Testis (tissue), 2 donors: ENCODE data around the gene ATXN7L1.

Source experiments
- CTCF ChIP-seq, 3 experiments: fragments of 450-650 bp in 2 of 3; fragments of 200-600 bp in 1 of 3; sonication (generic) in 1 of 3; IDR thresholded peaks; one replicate each; pipeline ENCODE4 v1.5.1; 2016 to 2019; ENCODE audit warnings: antibody characterized with exemption in 3 of 3, mild to moderate bottlenecking in 2 of 3, moderate library complexity in 1 of 3
- POLR2A ChIP-seq: fragments of 450-650 bp; IDR thresholded peaks from one replicate; pipeline ENCODE4 v1.6.1; 2017; ENCODE audit warnings: antibody characterized with exemption, mild to moderate bottlenecking, moderate library complexity

GRCh38 chr7:105909742-105910141 is 33.3 kb upstream of the ATXN7L1 start:
- TF ChIP-seq CTCF (IDR thresholded peaks at IDR 0.05) (no peak), POLR2A (no peak)
